ENCODE data around the gene EPN2. TPM values are rescaled to one million over a fixed set of nuclear protein-coding genes. Genes with fewer than 3 reads are reported as not detected.

Gene EPN2
- total and polyA plus RNA-seq, 12 donors: 12.0 to 53.8 (median 22.5) TPM

GRCh38 chr17:19260958-19261357, 23.8 kb downstream of the EPN2 start:
- peak in 3 of 6 experiments; percentile 4 to 20 (median 9) for TF ChIP-seq CTCF (IDR thresholded peaks at IDR 0.05)
- TF ChIP-seq POLR2A (IDR thresholded peaks at IDR 0.05): no peak
- peaks cover 23 to 30% of the 10 kb centered on the region in 2 donors for H3K4me1 ChIP-seq (replicated peaks in 1 of 2)
- WGBS, 4 donors: 77 to 86% (median 83%) methylated on average over 7 of the region's 7 CpGs

GRCh38 chr17:19261426-19261825, 24.3 kb downstream of the EPN2 start:
- no peak for DNase-seq
- Histone ChIP-seq H3K4me1 (replicated peaks in 1 of 2) (peaks cover 23 to 30% of the 10 kb centered on the region in 2 donors), H3K27ac (no peak overlapping the region), H3K36me3 (replicated peaks in 1 of 2) (no peaks in the 10 kb centered on the region), H3K9me3 (replicated peaks in 1 of 3) (no peaks in the 10 kb centered on the region), H3K4me3 (no peak overlapping the region), H3K27me3 (no peaks in the 10 kb centered on the region)
- 77 to 86% (median 85%) methylated on average over 2 of the region's 2 CpGs for WGBS, 4 donors
- TF ChIP-seq POLR2A (IDR thresholded peaks at IDR 0.05) (no peak), CTCF (IDR thresholded peaks at IDR 0.05) (no peak)
- intact Hi-C loops (cut with DNase I): no loop called here

More at GRCh38 chr17:19260958-19261357, 23.8 kb downstream of the EPN2 start:
- no peak overlapping the region for H3K27ac ChIP-seq
- H3K4me3 ChIP-seq: no peak overlapping the region
- no peaks in the 10 kb centered on the region for H3K27me3 ChIP-seq
- DNase-seq: no peak
- intact Hi-C loops (cut with DNase I): no loop called here
- H3K36me3 ChIP-seq (replicated peaks in 1 of 2): no peaks in the 10 kb centered on the region
- no peaks in the 10 kb centered on the region for H3K9me3 ChIP-seq (replicated peaks in 1 of 3)

- no peak for DNase-seq
- Histone ChIP-seq H3K4me1 (replicated peaks in 1 of 2) (peaks cover 23 to 30% of the 10 kb centered on the region in 2 donors), H3K9me3 (replicated peaks in 1 of 3) (no peaks in the 10 kb centered on the region), H3K36me3 (replicated peaks in 1 of 2) (no peaks in the 10 kb centered on the region), H3K27me3 (no peaks in the 10 kb centered on the region), H3K4me3 (no peak overlapping the region), H3K27ac (peak overlapping the region; percentile 24 to 90 (median 66))
- TF ChIP-seq POLR2A (IDR thresholded peaks at IDR 0.05) (no peak), CTCF (IDR thresholded peaks at IDR 0.05) (no peak)
- 51 to 59% (median 53%) methylated on average over 8 of the region's 8 CpGs for WGBS, 4 donors
- intact Hi-C loops (cut with DNase I): no loop called here
Measured at GRCh38 chr17:19262650-19263631, 25.8 kb downstream of the EPN2 start.

DNA sequence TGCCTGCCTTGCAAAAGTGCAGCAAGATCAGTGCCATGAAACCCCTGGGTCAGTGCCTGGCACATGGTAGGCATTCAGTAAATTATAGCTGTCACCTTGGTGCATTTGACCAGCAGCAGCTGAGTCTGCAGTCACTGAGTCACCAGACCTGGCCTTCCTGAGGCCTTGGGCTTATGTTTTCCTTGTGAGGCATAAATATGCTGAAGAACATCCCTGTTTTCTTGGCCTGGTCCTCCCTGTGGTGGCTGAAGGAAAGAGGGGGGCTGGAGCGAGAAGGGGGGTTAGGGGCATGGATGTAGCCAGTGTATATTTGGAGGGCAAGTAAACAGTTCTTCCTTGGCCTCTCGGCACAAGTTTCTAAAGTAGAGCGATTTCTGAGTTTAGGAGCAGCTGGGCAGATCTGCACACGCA, 26.5 kb downstream of the EPN2 start:
- Histone ChIP-seq H3K27ac (peak overlapping the region; percentile 24 to 90 (median 66)), H3K27me3 (no peaks in the 10 kb centered on the region), H3K4me3 (no peak overlapping the region), H3K9me3 (replicated peaks in 1 of 3) (no peaks in the 10 kb centered on the region), H3K4me1 (replicated peaks in 1 of 2) (peaks cover 26 to 33% of the 10 kb centered on the region in 2 donors), H3K36me3 (replicated peaks in 1 of 2) (no peaks in the 10 kb centered on the region)
- DNase-seq: peak; percentile 83 to 94 (median 92)
- intact Hi-C loops (cut with DNase I): no loop called here
- WGBS, 4 donors: 24 to 31% (median 29%) methylated on average over 4 of the region's 4 CpGs
- TF ChIP-seq CTCF (IDR thresholded peaks at IDR 0.05) (no peak), POLR2A (IDR thresholded peaks at IDR 0.05) (no peak)

Measured in adrenal gland (tissue), 12 donors.